CD4-positive, CD25-positive, alpha-beta regulatory T cell (primary cell): ENCODE measurements around the gene DOLK. TPM values are rescaled to one million over a fixed set of nuclear protein-coding genes. Genes with fewer than 3 reads are reported as not detected.

Experiments used
- ATAC-seq, 2 donors: fragments of 150-1000 bp; cut with Tn5 transposase; one replicate each; pipeline ENCODE4 v1.10.0; 2021; ENCODE audit warnings: low read depth in 2 of 2, moderate number of reproducible peaks in 2 of 2, moderate library complexity in 1 of 2
- DNase-seq, 3 donors: peaks; one replicate each; pipeline versions ENCODE4 v3.0.0 to v3.0.0-alpha.2; 2012 to 2022; ENCODE audit warnings: mixed read lengths in 1 of 3
- H3K27ac ChIP-seq: one replicate; pipeline ENCODE4 v1.7.0; 2013; ENCODE audit warnings: mild to moderate bottlenecking, low read length; ENCODE audit not compliant: insufficient read depth, poor library complexity, severe bottlenecking
- H3K27me3 ChIP-seq: one replicate; pipeline ENCODE4 v1.7.0; 2013; ENCODE audit warnings: low read length; ENCODE audit not compliant: control insufficient read depth, insufficient read depth
- H3K36me3 ChIP-seq: one replicate; pipeline ENCODE4 v1.7.0; 2013; ENCODE audit warnings: mild to moderate bottlenecking, low read length, moderate library complexity; ENCODE audit not compliant: control insufficient read depth, insufficient read depth
- H3K4me1 ChIP-seq: 2 replicates; pipeline ENCODE4 v1.7.0; 2013; ENCODE audit warnings: mild to moderate bottlenecking, low read length; ENCODE audit not compliant: insufficient read depth, control insufficient read depth, poor library complexity, severe bottlenecking
- H3K4me3 ChIP-seq: one replicate; pipeline ENCODE4 v1.7.0; 2013; ENCODE audit warnings: low read depth, mild to moderate bottlenecking, low read length, moderate library complexity
- H3K9me3 ChIP-seq, 2 experiments: 1 replicate in 1 of 2; 2 replicates in 1 of 2; pipeline ENCODE4 v1.7.0; 2013; ENCODE audit warnings: low read length in 2 of 2, mild to moderate bottlenecking in 1 of 2, moderate library complexity in 1 of 2; ENCODE audit not compliant: control insufficient read depth in 2 of 2
- H3K27ac Mint-ChIP-seq, 3 donors: one replicate each; pipeline ENCODE4 v1.8.0; 2020 to 2022; ENCODE audit warnings: mild to moderate bottlenecking in 3 of 3, mixed read lengths in 3 of 3, moderate library complexity in 2 of 3
- H3K27me3 Mint-ChIP-seq: one replicate; pipeline ENCODE4 v1.8.0; 2022; ENCODE audit warnings: mild to moderate bottlenecking, mixed read lengths
- H3K36me3 Mint-ChIP-seq: one replicate; pipeline ENCODE4 v1.8.0; 2020; ENCODE audit warnings: mixed read lengths
- H3K4me1 Mint-ChIP-seq, 4 donors: one replicate each; pipeline ENCODE4 v1.8.0; 2020 to 2022; ENCODE audit warnings: mixed read lengths in 4 of 4, mild to moderate bottlenecking in 1 of 4
- H3K4me3 Mint-ChIP-seq, 4 donors: one replicate each; pipeline ENCODE4 v1.8.0; 2020 to 2022; ENCODE audit warnings: mild to moderate bottlenecking in 4 of 4, mixed read lengths in 4 of 4, moderate library complexity in 3 of 4
- H3K9me3 Mint-ChIP-seq, 7 donors: one replicate each; pipeline ENCODE4 v1.8.0; 2020 to 2022; ENCODE audit warnings: mixed read lengths in 7 of 7, mild to moderate bottlenecking in 3 of 7, moderate library complexity in 2 of 7
- polyA plus RNA-seq, 4 donors: library from polyadenylated mRNA; unstranded; fragments of 300-500 nt; fragmentation: Illumina TruSeq; gene quantifications; one replicate each; pipeline ENCODE4 v1.2.3, GENCODE V29; 2021
- total RNA-seq: library from RNA; stranded (reverse); gene quantifications from one replicate; pipeline ENCODE4 v1.2.3, GENCODE V29; 2022

Gene DOLK
- total and polyA plus RNA-seq, 5 donors from 2014 or later, result 6.1 to 12.3 (median 9.4) TPM

GRCh38 chr9:128902351-128903078 is 44.9 kb downstream of the DOLK start:
- Histone ChIP-seq H3K4me1 (peaks cover 83% of the 10 kb centered on the region), H3K27ac (peak overlapping the region; percentile 91), H3K36me3 (peaks cover 7% of the 10 kb centered on the region), H3K27me3 (no peaks in the 10 kb centered on the region), H3K4me3 (peak overlapping the region; percentile 20), H3K9me3 (no peaks in the 10 kb centered on the region)
- Mint-ChIP-seq H3K27ac (peak overlapping the region; percentile 95 to 99 (median 98)), H3K4me1 (peaks cover 18 to 92% (median 42%) of the 10 kb centered on the region in 4 donors), H3K4me3 (peak overlapping the region; percentile 83 to 99 (median 90)), H3K27me3 (no peaks in the 10 kb centered on the region), H3K36me3 (peaks cover 15% of the 10 kb centered on the region), H3K9me3 (no peaks in the 10 kb centered on the region)
- peak; percentile 72 to 98 (median 90) for DNase-seq
- ATAC-seq, result peak; percentile 97

GRCh38 chr9:128901822-128902221 is 45.6 kb downstream of the DOLK start:
- Histone ChIP-seq H3K27ac (peak overlapping the region; percentile 91), H3K27me3 (no peaks in the 10 kb centered on the region), H3K4me3 (peak overlapping the region; percentile 7), H3K4me1 (peaks cover 88% of the 10 kb centered on the region), H3K9me3 (no peaks in the 10 kb centered on the region), H3K36me3 (peaks cover 8% of the 10 kb centered on the region)
- Mint-ChIP-seq H3K36me3 (peaks cover 15% of the 10 kb centered on the region), H3K4me3 (peak overlapping the region; percentile 83 to 99 (median 90)), H3K9me3 (no peaks in the 10 kb centered on the region), H3K27me3 (no peaks in the 10 kb centered on the region), H3K4me1 (peaks cover 18 to 89% (median 44%) of the 10 kb centered on the region in 4 donors), H3K27ac (peak overlapping the region; percentile 95 to 99 (median 98))
- no peak for ATAC-seq
- DNase-seq, result no peak

GRCh38 chr9:128901379-128901778 is 46.0 kb downstream of the DOLK start:
- Histone ChIP-seq H3K9me3 (no peaks in the 10 kb centered on the region), H3K27ac (peak overlapping the region; percentile 91), H3K4me3 (no peak overlapping the region), H3K36me3 (peaks cover 11% of the 10 kb centered on the region), H3K4me1 (peaks cover 89% of the 10 kb centered on the region), H3K27me3 (no peaks in the 10 kb centered on the region)
- H3K9me3 Mint-ChIP-seq, result no peaks in the 10 kb centered on the region
- no peaks in the 10 kb centered on the region for H3K27me3 Mint-ChIP-seq
- H3K36me3 Mint-ChIP-seq, result peaks cover 18% of the 10 kb centered on the region
- DNase-seq (no peak), ATAC-seq (no peak)
- H3K4me3 Mint-ChIP-seq, result peak overlapping the region in 3 of 4 donors; percentile 33 to 99 (median 43)
- H3K4me1 Mint-ChIP-seq, result peaks cover 19 to 89% (median 43%) of the 10 kb centered on the region in 4 donors
- H3K27ac Mint-ChIP-seq, result peak overlapping the region; percentile 95 to 98 (median 97)

- Mint-ChIP-seq H3K36me3 (peaks cover 34% of the 10 kb centered on the region), H3K4me3 (peak overlapping the region; percentile 11 to 82 (median 73)), H3K9me3 (no peaks in the 10 kb centered on the region), H3K4me1 (peaks cover 24 to 95% (median 45%) of the 10 kb centered on the region in 4 donors), H3K27me3 (no peaks in the 10 kb centered on the region), H3K27ac (peak overlapping the region; percentile 95 to 98 (median 97))
- peak overlapping the region; percentile 67 for H3K4me3 ChIP-seq
- H3K4me1 ChIP-seq, result peaks cover 93% of the 10 kb centered on the region
- ATAC-seq, result no peak
- DNase-seq, result peak in 1 of 3 donors; percentile 70
- H3K27ac ChIP-seq, result peak overlapping the region; percentile 79
- no peaks in the 10 kb centered on the region for H3K27me3 ChIP-seq
- H3K36me3 ChIP-seq, result peaks cover 15% of the 10 kb centered on the region
- no peaks in the 10 kb centered on the region for H3K9me3 ChIP-seq
Observed at GRCh38 chr9:128899566-128900322, 47.7 kb downstream of the DOLK start.

GRCh38 chr9:128898845-128899565 is 48.4 kb downstream of the DOLK start:
- Mint-ChIP-seq H3K36me3 (peaks cover 35% of the 10 kb centered on the region), H3K27ac (peak overlapping the region; percentile 95 to 98 (median 97)), H3K4me3 (peak overlapping the region; percentile 13 to 82 (median 80)), H3K27me3 (no peaks in the 10 kb centered on the region), H3K4me1 (peaks cover 24 to 96% (median 45%) of the 10 kb centered on the region in 4 donors), H3K9me3 (no peaks in the 10 kb centered on the region)
- Histone ChIP-seq H3K4me1 (peaks cover 94% of the 10 kb centered on the region), H3K27me3 (no peaks in the 10 kb centered on the region), H3K4me3 (peak overlapping the region; percentile 67), H3K27ac (peak overlapping the region; percentile 79), H3K36me3 (peaks cover 15% of the 10 kb centered on the region), H3K9me3 (no peaks in the 10 kb centered on the region)
- ATAC-seq (no peak), DNase-seq (no peak)

GRCh38 chr9:128898382-128898781 is 49.0 kb downstream of the DOLK start:
- Histone ChIP-seq H3K27me3 (no peaks in the 10 kb centered on the region), H3K4me3 (peak overlapping the region; percentile 28), H3K27ac (peak overlapping the region; percentile 79), H3K36me3 (peaks cover 17% of the 10 kb centered on the region), H3K4me1 (peaks cover 92% of the 10 kb centered on the region), H3K9me3 (no peaks in the 10 kb centered on the region)
- peaks cover 27 to 95% (median 46%) of the 10 kb centered on the region in 4 donors for H3K4me1 Mint-ChIP-seq
- H3K27ac Mint-ChIP-seq, result peak overlapping the region; percentile 95 to 98 (median 97)
- no peak for ATAC-seq
- peaks cover 38% of the 10 kb centered on the region for H3K36me3 Mint-ChIP-seq
- H3K4me3 Mint-ChIP-seq, result peak overlapping the region; percentile 13 to 81 (median 62)
- H3K9me3 Mint-ChIP-seq, result no peaks in the 10 kb centered on the region
- DNase-seq, result peak in 1 of 3 donors; percentile 58
- H3K27me3 Mint-ChIP-seq, result no peaks in the 10 kb centered on the region

GRCh38 chr9:128895556-128895955 is 51.8 kb downstream of the DOLK start:
- H3K36me3 Mint-ChIP-seq, result peaks cover 41% of the 10 kb centered on the region
- Histone ChIP-seq H3K36me3 (peaks cover 30% of the 10 kb centered on the region), H3K9me3 (no peaks in the 10 kb centered on the region), H3K4me1 (peaks cover 85% of the 10 kb centered on the region), H3K27me3 (no peaks in the 10 kb centered on the region), H3K4me3 (no peak overlapping the region), H3K27ac (peak overlapping the region; percentile 63)
- peak overlapping the region; percentile 33 to 93 (median 46) for H3K27ac Mint-ChIP-seq
- H3K9me3 Mint-ChIP-seq, result no peaks in the 10 kb centered on the region
- H3K4me1 Mint-ChIP-seq, result peaks cover 23 to 87% (median 45%) of the 10 kb centered on the region in 4 donors
- H3K4me3 Mint-ChIP-seq, result peak overlapping the region in 2 of 4 donors; percentile 5 to 73
- H3K27me3 Mint-ChIP-seq, result no peaks in the 10 kb centered on the region
- no peak for ATAC-seq
- DNase-seq, result no peak
